H1 (cell line): ENCODE measurements around the gene CNTD1. TPM values are rescaled to one million over a fixed set of nuclear protein-coding genes. Genes with fewer than 3 reads are reported as not detected.

Experiments
- CTCF ChIA-PET: fragments of 300-600 bp; sonication (Branson Sonifier 250); formaldehyde crosslinking; loops from one replicate; lab custom pipeline; 2021; ENCODE audit not compliant: partially characterized antibody; lab: Charles Lee
- POLR2A ChIA-PET: fragments of 300-600 bp; sonication (Branson Sonifier 250); formaldehyde crosslinking; loops from one replicate; lab custom pipeline; 2021; ENCODE audit warnings: inconsistent platforms; ENCODE audit not compliant: partially characterized antibody; lab: Charles Lee
- DNase-seq, 2 experiments: peaks; one replicate each; pipeline versions ENCODE4 v3.0.0 to v3.0.0-alpha.2; 2010 to 2022; ENCODE audit warnings: low spot score in 2 of 2, low read depth in 1 of 2, mixed read lengths in 1 of 2
- FAIRE-seq: peaks from 2 replicates; lab custom pipeline; 2011; peaks lifted over from hg19 to GRCh38; lab: Jason Lieb, UNC
- H2AFZ ChIP-seq: 2 replicates; pipeline ENCODE4 v1.8.1; 2012; ENCODE audit warnings: low read length, inconsistent platforms
- H2AK5ac ChIP-seq: 2 replicates; pipeline ENCODE4 v1.6.1; 2013; ENCODE audit warnings: low read depth, low read length
- H2BK120ac ChIP-seq: replicated peaks from 2 replicates; pipeline ENCODE3; 2013; ENCODE audit warnings: low read depth, low read length, inconsistent platforms
- H2BK12ac ChIP-seq: 2 replicates; pipeline ENCODE4 v1.6.1; 2013; ENCODE audit warnings: low read depth, low read length
- H2BK15ac ChIP-seq: 2 replicates; pipeline ENCODE4 v1.6.1; 2013; ENCODE audit warnings: low read length
- H2BK20ac ChIP-seq: 2 replicates; pipeline ENCODE4 v1.6.1; 2013; ENCODE audit warnings: low read length
- H2BK5ac ChIP-seq: 2 replicates; pipeline ENCODE4 v1.6.1; 2013; ENCODE audit warnings: low read depth, low read length
- H3K14ac ChIP-seq: 2 replicates; pipeline ENCODE4 v1.6.1; 2013; ENCODE audit warnings: inconsistent platforms; ENCODE audit not compliant: insufficient read length
- H3K18ac ChIP-seq: 2 replicates; pipeline ENCODE4 v1.6.1; 2013; ENCODE audit warnings: low read length; ENCODE audit errors: extremely low read depth
- H3K23ac ChIP-seq: 2 replicates; pipeline ENCODE4 v1.6.1; 2013; ENCODE audit warnings: inconsistent platforms; ENCODE audit not compliant: insufficient read length
- H3K23me2 ChIP-seq: 2 replicates; pipeline ENCODE4 v1.6.1; 2013; ENCODE audit warnings: low read depth, low read length
- H3K27ac ChIP-seq: 2 replicates; pipeline ENCODE4 v1.6.1; 2011; ENCODE audit warnings: low read depth, low read length, inconsistent platforms
- H3K27me3 ChIP-seq, 4 experiments: replicated peaks in 1 of 4; 1 replicate in 1 of 4; 2 replicates in 3 of 4; pipeline versions ENCODE4 v1.6.1 to v1.8.1; 2011 to 2013; ENCODE audit warnings: low read length in 3 of 4, mild to moderate bottlenecking in 3 of 4, inconsistent platforms in 2 of 4, mixed read lengths in 2 of 4, moderate library complexity in 1 of 4; ENCODE audit not compliant: control insufficient read depth in 3 of 4, insufficient read depth in 3 of 4; ENCODE audit errors: extremely low read depth in 1 of 4
- H3K36me3 ChIP-seq, 4 experiments: 2 replicates each; pipeline versions ENCODE4 v1.6.1 to v1.8.1; 2011 to 2013; ENCODE audit warnings: mild to moderate bottlenecking in 4 of 4, low read length in 3 of 4, moderate library complexity in 2 of 4, control low read depth in 1 of 4, inconsistent platforms in 1 of 4; ENCODE audit not compliant: insufficient read depth in 4 of 4, control insufficient read depth in 2 of 4
- H3K4ac ChIP-seq: replicated peaks from 2 replicates; pipeline ENCODE3; 2013; ENCODE audit warnings: low read length, low read depth, mixed read lengths, inconsistent platforms; ENCODE audit not compliant: insufficient read length
- H3K4me1 ChIP-seq, 4 experiments: replicated peaks in 1 of 4; 1 replicate in 1 of 4; 2 replicates in 3 of 4; pipeline versions ENCODE4 v1.6.1 to v1.8.1; 2011 to 2013; ENCODE audit warnings: low read length in 3 of 4, inconsistent platforms in 2 of 4, mixed read lengths in 1 of 4; ENCODE audit not compliant: insufficient read depth in 4 of 4, control insufficient read depth in 3 of 4
- H3K4me2 ChIP-seq, 2 experiments: 2 replicates each; pipeline versions ENCODE4 v1.6.1 to v1.8.1; 2011 to 2013; ENCODE audit warnings: low read depth in 2 of 2, low read length in 2 of 2, control low read depth in 1 of 2, inconsistent platforms in 1 of 2, mild to moderate bottlenecking in 1 of 2; ENCODE audit not compliant: insufficient read depth in 1 of 2
- H3K4me3 ChIP-seq, 4 experiments: fragments of 200-600, 300-600 bp in 1 of 4; sonication (generic), shearing (Covaris generic), sonication (Bioruptor Twin) in 1 of 4; 2 replicates each; pipeline versions ENCODE4 v1.5.1 to v1.8.1; 2011 to 2016; ENCODE audit warnings: low read length in 4 of 4, low read depth in 3 of 4, control low read depth in 2 of 4, inconsistent platforms in 2 of 4, mild to moderate bottlenecking in 2 of 4, mixed read lengths in 1 of 4, moderate library complexity in 1 of 4; ENCODE audit not compliant: insufficient read depth in 2 of 4; ENCODE audit errors: extremely low read depth in 1 of 4
- H3K56ac ChIP-seq: replicated peaks from 2 replicates; pipeline ENCODE3; 2013; ENCODE audit warnings: low read depth, mild to moderate bottlenecking, mixed read lengths, low read length, inconsistent platforms; ENCODE audit not compliant: insufficient read length
- H3K79me1 ChIP-seq: 2 replicates; pipeline ENCODE4 v1.6.1; 2013; ENCODE audit warnings: low read depth, low read length, control low read depth
- H3K79me2 ChIP-seq, 2 experiments: 2 replicates each; pipeline versions ENCODE4 v1.6.1 to v1.8.1; 2012 to 2013; ENCODE audit warnings: low read length in 2 of 2, mild to moderate bottlenecking in 2 of 2, inconsistent platforms in 1 of 2; ENCODE audit not compliant: insufficient read depth in 2 of 2, control insufficient read depth in 1 of 2
- H3K9ac ChIP-seq, 4 experiments: replicated peaks in 1 of 4; 1 replicate in 1 of 4; 2 replicates in 3 of 4; pipeline versions ENCODE4 v1.6.1 to v1.8.1; 2011 to 2013; ENCODE audit warnings: low read depth in 3 of 4, low read length in 3 of 4, control low read depth in 2 of 4, mild to moderate bottlenecking in 2 of 4, moderate library complexity in 2 of 4, inconsistent platforms in 1 of 4; ENCODE audit errors: extremely low read depth in 1 of 4
- H3K9me3 ChIP-seq, 2 experiments: 2 replicates each; pipeline versions ENCODE4 v1.6.1 to v1.8.1; 2012 to 2013; ENCODE audit warnings: mild to moderate bottlenecking in 2 of 2, moderate library complexity in 2 of 2, control low read depth in 1 of 2, inconsistent platforms in 1 of 2, low read depth in 1 of 2, low read length in 1 of 2, mixed read lengths in 1 of 2; ENCODE audit not compliant: insufficient read depth in 2 of 2
- H4K20me1 ChIP-seq, 2 experiments: replicated peaks in 1 of 2; 2 replicates each; pipeline versions ENCODE3 to v1.8.1; 2011 to 2013; ENCODE audit warnings: inconsistent platforms in 2 of 2, low read length in 2 of 2, mild to moderate bottlenecking in 1 of 2; ENCODE audit not compliant: insufficient read depth in 2 of 2, control insufficient read depth in 1 of 2
- H4K5ac ChIP-seq: 2 replicates; pipeline ENCODE4 v1.6.1; 2013; ENCODE audit warnings: low read length, low read depth, mixed read lengths, inconsistent platforms; ENCODE audit not compliant: insufficient read length
- H4K8ac ChIP-seq: 2 replicates; pipeline ENCODE4 v1.8.0; 2013; ENCODE audit warnings: mild to moderate bottlenecking, moderate library complexity, low read length, inconsistent platforms; ENCODE audit not compliant: insufficient read depth; ENCODE audit errors: extremely low read depth
- H4K91ac ChIP-seq: replicated peaks from 2 replicates; pipeline ENCODE3; 2013; ENCODE audit warnings: low read length, mixed read lengths, inconsistent platforms; ENCODE audit not compliant: insufficient read length
- SRF ChIP-seq: IDR thresholded peaks from 2 replicates; pipeline ENCODE4 v1.6.1; 2011; ENCODE audit warnings: mild to moderate bottlenecking, low read depth, low read length, moderate library complexity
- TEAD4 ChIP-seq: IDR thresholded peaks from 2 replicates; pipeline ENCODE4 v1.6.1; 2012; ENCODE audit warnings: low read depth, low read length, inconsistent platforms, mixed read lengths
- WGBS, 2 experiments: shearing (Covaris generic) in 1 of 2; methylation state at CpG; one replicate each; pipeline versions ENCODE4 v1.1.6 to v1.1.7; 2013 to 2015; ENCODE audit warnings: low lambda C conversion rate in 2 of 2, mixed read lengths in 2 of 2, inconsistent platforms in 1 of 2, low coverage in 1 of 2, missing lambda C conversion rate in 1 of 2; ENCODE audit not compliant: insufficient replicate concordance in 2 of 2, insufficient coverage in 1 of 2, insufficient read length in 1 of 2; ENCODE audit errors: extremely low coverage in 1 of 2, missing lambda C conversion rate in 1 of 2; 5-methylcytosine and 5-hydroxymethylcytosine counted together
- polyA plus RNA-seq, 7 experiments: library from polyadenylated mRNA; depleted of rRNA in 3 of 7; stranded (reverse) in 5 of 7; unstranded in 2 of 7; fragments of >200 nt in 5 of 7; fragments of 200-250 nt in 2 of 7; gene quantifications; 1 replicate in 5 of 7; 2 replicates in 1 of 7; 4 replicates in 1 of 7; pipeline versions ENCODE4 v1.2.1 to v1.2.3, GENCODE V29; 2011 to 2013; ENCODE audit warnings: missing spikeins in 2 of 7, mixed read lengths in 2 of 7
- total RNA-seq: library from RNA; stranded (reverse); fragmentation: NEBNext Ultra II Directional; extraction: Animal tissue kit (Norgen Biotek cat#: 25700); gene quantifications from 2 replicates; pipeline ENCODE4 v1.2.1, GENCODE V29; 2021

CNTD1 gene
- total and polyA plus RNA-seq, 2 of the 8 experiments (the other 6 are each of a cell fraction or from before 2014, with no cell fraction given), result not detected

DNA sequence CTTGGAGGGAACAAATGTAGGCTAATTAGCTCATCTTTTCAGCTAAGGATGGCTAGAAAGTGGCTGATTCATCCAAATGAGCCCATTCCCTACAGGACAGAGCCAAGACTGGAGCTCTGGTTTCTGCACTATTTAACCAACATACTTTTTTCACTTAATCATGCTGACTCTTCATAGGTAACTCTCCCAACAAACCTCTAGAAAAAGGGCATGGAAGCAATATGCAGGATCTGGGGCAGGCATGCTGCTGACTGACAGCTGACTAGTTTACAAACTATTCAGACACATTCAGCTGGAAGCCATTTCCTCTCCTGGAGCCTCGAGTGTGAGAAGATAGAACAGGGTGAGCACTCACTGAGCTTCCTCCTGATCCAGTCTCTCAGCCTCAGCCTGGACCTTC, 19.2 kb downstream of the CNTD1 start:
- no peak overlapping the region for H3K4me2 ChIP-seq
- no peak overlapping the region for H2BK20ac ChIP-seq
- H3K27me3 ChIP-seq, result no peaks in the 10 kb centered on the region
- no peak overlapping the region for H3K4me3 ChIP-seq
- H2AFZ ChIP-seq, result no peak overlapping the region
- H3K4me1 ChIP-seq, result no peaks in the 10 kb centered on the region
- H3K27ac ChIP-seq, result no peak overlapping the region
- no peak overlapping the region for H2BK120ac ChIP-seq
- no peak overlapping the region for H4K5ac ChIP-seq
- H4K91ac ChIP-seq, result no peak overlapping the region
- H3K4ac ChIP-seq, result no peak overlapping the region
- no peak overlapping the region for H2AK5ac ChIP-seq
- H3K9me3 ChIP-seq, result no peaks in the 10 kb centered on the region
- peaks cover 18 to 60% (median 47%) of the 10 kb centered on the region in 4 experiments for H3K36me3 ChIP-seq
- H3K56ac ChIP-seq, result no peak overlapping the region
- no peak for FAIRE-seq
- 94% methylated on average over 1 of the region's 1 CpG; no CpG with 5 or more reads in 1 of the 2 experiments for WGBS, 2 experiments
- H3K18ac ChIP-seq, result no peak overlapping the region
- H2BK15ac ChIP-seq, result no peak overlapping the region
- H3K14ac ChIP-seq, result no peak overlapping the region
- no peaks in the 10 kb centered on the region for H4K20me1 ChIP-seq
- peaks cover 0 to 2% of the 10 kb centered on the region in 2 experiments; a peak in 1 of 4 replicates for H3K79me2 ChIP-seq
- H2BK5ac ChIP-seq, result no peak overlapping the region
- no peak overlapping the region for H2BK12ac ChIP-seq
- H4K8ac ChIP-seq, result no peak overlapping the region; the same call in 1 of the 2 replicates
- TF ChIP-seq SRF, result no peak
- TF ChIP-seq TEAD4, result no peak
- no peak for DNase-seq
- no peak overlapping the region for H3K23ac ChIP-seq
- H3K23me2 ChIP-seq, result no peaks in the 10 kb centered on the region
- peaks cover 1% of the 10 kb centered on the region; the same call in 1 of the 2 replicates for H3K79me1 ChIP-seq
- CTCF ChIA-PET, result interaction anchor here (0.9 to 6.8 kb wide), 13 partner anchors 9 to 1061 kb away, joined by 3 to 45 read pairs (median 4); partner anchors contain the start of genes CNTD1, COA3 and PSME3
- POLR2A ChIA-PET, result interaction anchor here (0.6 to 1.3 kb wide), 3 partner anchors 20 to 28 kb away, joined by 3 to 4 read pairs (median 3); no protein-coding TSS in a partner anchor
- H3K9ac ChIP-seq, result no peak overlapping the region
